HCT116 (cell line): ENCODE data around the gene FGF14. TPM values are rescaled to one million over a fixed set of nuclear protein-coding genes. Genes with fewer than 3 reads are reported as not detected.

Experiments
- ATAC-seq: fragments of 200-7000 bp; cut with Tn5 transposase; 2 replicates; pipeline ENCODE4 v1.9.1; 2020; ENCODE audit warnings: mild to moderate bottlenecking, moderate library complexity
- BruUV-seq: library from RNA; stranded (reverse); fragments of 400-500 nt; replicated peaks from 2 replicates; lab custom pipeline; 2021; lab: Mats Ljungman, UMichigan
- CTCF ChIA-PET: fragments of 300-600 bp; sonication (Branson Sonifier 250); formaldehyde crosslinking; loops from one replicate; lab custom pipeline; 2021; ENCODE audit warnings: antibody characterized with exemption; lab: Charles Lee
- POLR2A ChIA-PET: fragments of 300-600, 350-600 bp; sonication (Branson Sonifier 250); formaldehyde crosslinking; loops from one replicate; lab custom pipeline; 2021; ENCODE audit warnings: antibody characterized with exemption; lab: Charles Lee
- RAD21 ChIA-PET, 2 experiments: fragments of 300-600 bp; sonication (Branson Sonifier 250); formaldehyde crosslinking; loops; one replicate each; lab custom pipeline; 2023; ENCODE audit warnings: low total read pairs in 2 of 2; ENCODE audit not compliant: uncharacterized antibody in 2 of 2, unreplicated experiment in 2 of 2, low non-redundant PET in 1 of 2; lab: Charles Lee
- DNase-seq: peaks from one replicate; pipeline ENCODE4 v3.0.0-alpha.2; 2010; ENCODE audit warnings: low read depth, low spot score
- H2AFZ ChIP-seq: fragments of 200-600 bp; shearing (Covaris generic), sonication (generic); 2 replicates; pipeline ENCODE4 v1.6.1; 2017; ENCODE audit warnings: low read depth, mixed run types, mixed read lengths, antibody characterized with exemption, low read length; ENCODE audit not compliant: poor library complexity, severe bottlenecking
- H3K27ac ChIP-seq: 2 replicates; pipeline ENCODE4 v1.5.1; 2012; ENCODE audit warnings: low read depth, low read length
- H3K27me3 ChIP-seq: fragments of 200-600 bp; sonication (generic); 2 replicates; pipeline ENCODE4 v1.6.1; 2016; ENCODE audit warnings: mixed run types, low read length, mixed read lengths; ENCODE audit not compliant: insufficient read depth
- H3K36me3 ChIP-seq, 2 experiments: fragments of 200-500 bp in 1 of 2; fragments of 200-600 bp in 1 of 2; sonication (Bioruptor generic) in 1 of 2; sonication (generic) in 1 of 2; 2 replicates each; pipeline versions ENCODE4 v1.5.1 to v1.6.1; 2014 to 2016; ENCODE audit warnings: low read length in 2 of 2, inconsistent platforms in 1 of 2, mixed read lengths in 1 of 2, mixed run types in 1 of 2; ENCODE audit not compliant: insufficient read depth in 2 of 2, control insufficient read depth in 1 of 2
- H3K4me1 ChIP-seq, 2 experiments: fragments of 200-600 bp in 1 of 2; sonication (generic) in 1 of 2; 2 replicates each; pipeline versions ENCODE4 v1.5.1 to v1.6.1; 2012 to 2017; ENCODE audit warnings: low read length in 2 of 2, inconsistent platforms in 1 of 2, mild to moderate bottlenecking in 1 of 2, mixed read lengths in 1 of 2, mixed run types in 1 of 2, moderate library complexity in 1 of 2; ENCODE audit not compliant: insufficient read depth in 2 of 2, control insufficient read depth in 1 of 2
- H3K4me2 ChIP-seq: fragments of 200-600 bp; sonication (generic); 2 replicates; pipeline ENCODE4 v1.6.1; 2017; ENCODE audit warnings: mixed run types, low read length, mixed read lengths
- H3K4me3 ChIP-seq, 2 experiments: fragments of 200-600 bp in 1 of 2; sonication (generic) in 1 of 2; replicated peaks in 1 of 2; 2 replicates each; pipeline ENCODE4 v1.5.1; 2011 to 2016; ENCODE audit warnings: low read length in 2 of 2, control low read depth in 1 of 2, low read depth in 1 of 2, mild to moderate bottlenecking in 1 of 2, mixed read lengths in 1 of 2, mixed run types in 1 of 2
- H3K79me2 ChIP-seq: fragments of 200-600 bp; sonication (generic); 2 replicates; pipeline ENCODE4 v1.6.1; 2017; ENCODE audit warnings: mild to moderate bottlenecking, mixed run types, low read length, moderate library complexity, mixed read lengths; ENCODE audit not compliant: insufficient read depth
- H3K9ac ChIP-seq: fragments of 200-600 bp; sonication (generic); 2 replicates; pipeline ENCODE4 v1.6.1; 2016; ENCODE audit warnings: low read length, mixed read lengths
- H3K9me2 ChIP-seq: fragments of 200-600 bp; sonication (generic), shearing (Covaris generic); 2 replicates; pipeline ENCODE4 v1.6.1; 2017; ENCODE audit warnings: mixed run types, mild to moderate bottlenecking, moderate library complexity; ENCODE audit not compliant: insufficient read depth
- H3K9me3 ChIP-seq, 2 experiments: fragments of 200-500 bp in 1 of 2; fragments of 200-600 bp in 1 of 2; sonication (Bioruptor generic) in 1 of 2; sonication (generic) in 1 of 2; 2 replicates each; pipeline ENCODE4 v1.6.1; 2014 to 2017; ENCODE audit warnings: low read length in 2 of 2, mixed read lengths in 2 of 2, inconsistent platforms in 1 of 2, low read depth in 1 of 2, mild to moderate bottlenecking in 1 of 2, mixed run types in 1 of 2, moderate library complexity in 1 of 2; ENCODE audit not compliant: control insufficient read depth in 1 of 2, insufficient read depth in 1 of 2
- H4K20me1 ChIP-seq: fragments of 200-600 bp; sonication (generic), shearing (Covaris generic); 2 replicates; pipeline ENCODE4 v1.6.1; 2017; ENCODE audit warnings: mixed run types, mild to moderate bottlenecking, moderate library complexity; ENCODE audit not compliant: insufficient read depth
- ATF3 ChIP-seq: IDR thresholded peaks from 2 replicates; pipeline ENCODE4 v1.6.1; 2012
- CBX3 ChIP-seq: IDR thresholded peaks from 2 replicates; pipeline ENCODE4 v1.6.1; 2012; ENCODE audit warnings: low read depth
- CTCF ChIP-seq, 3 experiments: fragments of 200-600 bp in 1 of 3; sonication (generic) in 1 of 3; IDR thresholded peaks in 2 of 3; conservative IDR thresholded peaks in 1 of 3; 2 replicates each; pipeline ENCODE4 v1.5.1; 2012 to 2017; ENCODE audit warnings: low read depth in 2 of 3, low read length in 2 of 3, antibody characterized with exemption in 1 of 3, borderline replicate concordance in 1 of 3, control low read depth in 1 of 3, mild to moderate bottlenecking in 1 of 3, mixed read lengths in 1 of 3, mixed run types in 1 of 3, moderate library complexity in 1 of 3; ENCODE audit not compliant: insufficient read depth in 1 of 3
- EGR1 ChIP-seq: IDR thresholded peaks from 2 replicates; pipeline ENCODE4 v1.6.1; 2012; ENCODE audit warnings: low read depth
- ELF1 ChIP-seq: IDR thresholded peaks from 2 replicates; pipeline ENCODE4 v1.6.1; 2012; ENCODE audit warnings: low read depth, borderline replicate concordance
- EZH2phosphoT487 ChIP-seq: fragments of 200-600 bp; IDR thresholded peaks from 2 replicates; pipeline ENCODE4 v1.6.1; 2018; ENCODE audit warnings: antibody characterized with exemption, borderline replicate concordance
- MAX ChIP-seq: IDR thresholded peaks from 2 replicates; pipeline ENCODE4 v1.6.1; 2012
- POLR2A ChIP-seq: IDR thresholded peaks from 2 replicates; pipeline ENCODE4 v1.7.0; 2011; ENCODE audit warnings: borderline replicate concordance; ENCODE audit not compliant: insufficient read depth, insufficient read length; ENCODE audit errors: extremely low read depth
- RAD21 ChIP-seq: IDR thresholded peaks from 2 replicates; pipeline ENCODE4 v1.6.1; 2012; ENCODE audit warnings: low read depth, mild to moderate bottlenecking
- REST ChIP-seq: IDR thresholded peaks from 2 replicates; pipeline ENCODE4 v1.6.1; 2012; ENCODE audit warnings: low read depth
- SRF ChIP-seq: IDR thresholded peaks from 2 replicates; pipeline ENCODE4 v1.6.1; 2012; ENCODE audit warnings: low read depth
- TCF7L2 ChIP-seq: IDR thresholded peaks from 2 replicates; pipeline ENCODE4 v1.7.0; 2011; ENCODE audit warnings: borderline replicate concordance, inconsistent platforms; ENCODE audit not compliant: insufficient read depth, insufficient read length; ENCODE audit errors: extremely low read depth
- ZBTB33 ChIP-seq: IDR thresholded peaks from 2 replicates; pipeline ENCODE4 v1.6.1; 2011; ENCODE audit warnings: mild to moderate bottlenecking, low read length, moderate library complexity; ENCODE audit not compliant: insufficient replicate concordance; ENCODE audit errors: extremely low read depth
- ZFX ChIP-seq: fragments of 450-650 bp; IDR thresholded peaks from 2 replicates; pipeline ENCODE4 v1.6.1; 2017
- intact Hi-C: fragments of 100-400 bp; cut with micrococcal nuclease; formaldehyde crosslinking; loops from 2 replicates; pipeline ENCODE4 v1.10.0; 2022
- total RNA-seq: library from RNA; stranded (reverse); gene quantifications from one replicate; pipeline ENCODE4 v1.2.1, GENCODE V29; 2021; ENCODE audit not compliant: unreplicated experiment

The FGF14 gene
- total RNA-seq, 1 experiment from 2014 or later = not detected

- intact Hi-C loops = no loop called here
- no peaks in the 10 kb centered on the region for H3K36me3 ChIP-seq
- no peak overlapping the region for H3K4me3 ChIP-seq
- no peaks in the 10 kb centered on the region for H4K20me1 ChIP-seq
- H3K9ac ChIP-seq = no peak overlapping the region
- RAD21 ChIA-PET = no interaction called here
- BruUV-seq = no TSS peak
- H3K27me3 ChIP-seq = no peaks in the 10 kb centered on the region
- DNase-seq (no peak), ATAC-seq (no peak)
- no peak overlapping the region for H3K27ac ChIP-seq
- peaks cover 0 to 8% of the 10 kb centered on the region in 2 experiments; a peak in 2 of 4 replicates for H3K9me3 ChIP-seq
- TF ChIP-seq CBX3 (no peak), ATF3 (no peak), ZBTB33 (no peak), ZFX (no peak), POLR2A (no peak), EZH2phosphoT487 (no peak), REST (no peak), TCF7L2 (no peak), CTCF (IDR thresholded peaks at IDR 0.05 in 2 of 3, conservative IDR thresholded peaks at IDR 0.05 in 1 of 3; ENCODE audit: borderline replicate concordance in 1 of 3, insufficient read depth in 1 of 3, low read depth in 2 of 3, low read length in 2 of 3) (no peak), ELF1 (no peak), RAD21 (no peak), MAX (no peak), SRF (no peak), EGR1 (no peak)
- no peak overlapping the region for H2AFZ ChIP-seq
- POLR2A ChIA-PET = no interaction called here
- no peaks in the 10 kb centered on the region for H3K9me2 ChIP-seq
- H3K4me1 ChIP-seq = no peaks in the 10 kb centered on the region
- no peak overlapping the region for H3K4me2 ChIP-seq
- no peaks in the 10 kb centered on the region for H3K79me2 ChIP-seq
- CTCF ChIA-PET = no interaction called here
Observed at GRCh38 chr13:101695870-101696516, 705.9 kb downstream of the FGF14 start.
